K562 (cell line): ENCODE measurements around the gene TXNRD2. TPM values are rescaled to one million over a fixed set of nuclear protein-coding genes. Genes with fewer than 3 reads are reported as not detected.

ENCODE experiments used
- ATAC-seq: fragments of 200-7000 bp; cut with Tn5 transposase; 3 replicates; pipeline ENCODE4 v1.9.1; 2020; ENCODE audit warnings: moderate library complexity
- BruUV-seq: library from RNA; stranded (reverse); fragments of 400-500 nt; replicated peaks from 2 replicates; lab custom pipeline; 2021; lab: Mats Ljungman, UMichigan
- CTCF ChIA-PET: fragments of 300-600 bp; formaldehyde crosslinking; extraction: SDS; loops from one replicate; lab custom pipeline; 2021; ENCODE audit warnings: low intra/inter-chr PET ratio; lab: Yijun Ruan, JAX
- POLR2A ChIA-PET: fragments of 300-600, 350-650 bp; sonication (Branson Sonifier 250); formaldehyde crosslinking; extraction: SDS; loops from one replicate; lab custom pipeline; 2021; ENCODE audit warnings: antibody characterized with exemption, inconsistent platforms; lab: Yijun Ruan, JAX
- DNase-seq, 4 experiments: peaks; one replicate each; pipeline versions ENCODE4 v3.0.0 to v3.0.0-alpha.2; 2011 to 2018; ENCODE audit warnings: low spot score in 3 of 4, mixed read lengths in 3 of 4; ENCODE audit errors: extremely low read depth in 1 of 4
- FAIRE-seq: peaks from 2 replicates; lab custom pipeline; 2011; peaks lifted over from hg19 to GRCh38; lab: Jason Lieb, UNC
- H2AFZ ChIP-seq: 2 replicates; pipeline ENCODE4 v1.6.0; 2011; ENCODE audit warnings: low read depth, low read length, control low read depth, inconsistent platforms
- H3K27ac ChIP-seq: fragments of 200-600 bp; 3 replicates; pipeline ENCODE4 v1.8.0; 2011; ENCODE audit warnings: low read depth, mild to moderate bottlenecking, control low read depth, inconsistent platforms, low read length, moderate library complexity, mixed read lengths; ENCODE audit errors: extremely low read depth
- H3K27me3 ChIP-seq, 2 experiments: fragments of 300-600 bp in 1 of 2; 2 replicates in 1 of 2; 3 replicates in 1 of 2; pipeline versions ENCODE4 v1.6.0 to v1.8.0; 2011; ENCODE audit warnings: inconsistent platforms in 2 of 2, low read length in 2 of 2, mild to moderate bottlenecking in 1 of 2, mixed read lengths in 1 of 2, moderate library complexity in 1 of 2; ENCODE audit not compliant: control insufficient read depth in 2 of 2, insufficient read depth in 2 of 2
- H3K36me3 ChIP-seq: fragments of 300-600 bp; 3 replicates; pipeline ENCODE4 v1.8.0; 2011; ENCODE audit warnings: mild to moderate bottlenecking, low read length, inconsistent platforms; ENCODE audit not compliant: control insufficient read depth, insufficient read depth
- H3K4me1 ChIP-seq, 2 experiments: fragments of 200-600 bp in 1 of 2; replicated peaks in 1 of 2; 2 replicates in 1 of 2; 3 replicates in 1 of 2; pipeline versions ENCODE4 v1.5.1 to v1.8.0; 2011; ENCODE audit warnings: inconsistent platforms in 2 of 2, low read length in 2 of 2, mild to moderate bottlenecking in 1 of 2, mixed read lengths in 1 of 2, moderate library complexity in 1 of 2; ENCODE audit not compliant: control insufficient read depth in 2 of 2, insufficient read depth in 2 of 2
- H3K4me2 ChIP-seq: 2 replicates; pipeline ENCODE4 v1.6.1; 2011; ENCODE audit warnings: low read length, control low read depth, inconsistent platforms, mixed read lengths; ENCODE audit not compliant: insufficient read depth
- H3K4me3 ChIP-seq: fragments of 200-600 bp; sonication (generic), shearing (Covaris generic); 2 replicates; pipeline ENCODE4 v1.5.1; 2016; ENCODE audit warnings: control low read depth, inconsistent platforms
- H3K79me2 ChIP-seq: fragments of 200-600 bp; 3 replicates; pipeline ENCODE4 v1.8.0; 2011; ENCODE audit warnings: low read length, inconsistent platforms; ENCODE audit not compliant: control insufficient read depth, insufficient read depth
- H3K9ac ChIP-seq, 2 experiments: 2 replicates each; pipeline versions ENCODE4 v1.6.0 to v1.6.1; 2011; ENCODE audit warnings: low read depth in 2 of 2, low read length in 2 of 2, control low read depth in 1 of 2, inconsistent platforms in 1 of 2, mild to moderate bottlenecking in 1 of 2, mixed read lengths in 1 of 2; ENCODE audit not compliant: insufficient read depth in 1 of 2
- H3K9me1 ChIP-seq: one replicate; pipeline ENCODE4 v1.6.0; 2011; ENCODE audit warnings: inconsistent platforms, mild to moderate bottlenecking, low read length, moderate library complexity; ENCODE audit not compliant: control insufficient read depth, insufficient read depth
- H3K9me3 ChIP-seq: replicated peaks from 2 replicates; pipeline ENCODE4 v1.5.1; 2011; ENCODE audit warnings: low read depth, low read length, inconsistent platforms; ENCODE audit not compliant: control insufficient read depth, insufficient read depth
- H4K20me1 ChIP-seq: replicated peaks from 2 replicates; pipeline ENCODE4 v1.6.1; 2011; ENCODE audit warnings: low read length, inconsistent platforms, mixed read lengths; ENCODE audit not compliant: control insufficient read depth, insufficient read depth
- CHD1 ChIP-seq: fragments of 200-600 bp; sonication (generic); IDR thresholded peaks from one replicate; pipeline ENCODE4 v1.6.1; 2012; ENCODE audit warnings: mild to moderate bottlenecking, moderate library complexity, low read length, inconsistent platforms
- HDAC6 ChIP-seq: IDR thresholded peaks from 2 replicates; pipeline ENCODE4 v1.6.1; 2012; ENCODE audit warnings: low read depth, mild to moderate bottlenecking, control low read depth, inconsistent platforms, low read length, moderate library complexity
- SIX5 ChIP-seq, 2 experiments: IDR thresholded peaks; 2 replicates each; pipeline ENCODE4 v1.6.1; 2011; ENCODE audit warnings: low read length in 2 of 2, borderline replicate concordance in 1 of 2, low read depth in 1 of 2, mild to moderate bottlenecking in 1 of 2, moderate library complexity in 1 of 2; ENCODE audit not compliant: insufficient read depth in 1 of 2
- SRSF7 ChIP-seq: fragments of 200-400 bp; formaldehyde crosslinking; optimal IDR thresholded peaks from 2 replicates; pipeline ENCODE3; 2017; ENCODE audit warnings: mild to moderate bottlenecking, low read depth, low read length
- WGBS: fragments of 100-300 bp; shearing (Covaris generic); methylation state at CpG from one replicate; pipeline ENCODE4 v1.1.6; 2016; ENCODE audit warnings: low coverage, mixed read lengths; ENCODE audit not compliant: insufficient coverage; ENCODE audit errors: missing lambda C conversion rate; 5-methylcytosine and 5-hydroxymethylcytosine counted together
- in situ Hi-C: fragments of 300-500 bp; cut with MboI; formaldehyde crosslinking; loops from 4 replicates; pipeline ENCODE4 v1.15.0; 2018; ENCODE audit warnings: inconsistent platforms, mixed read lengths
- intact Hi-C: fragments of 100-400 bp; cut with micrococcal nuclease; formaldehyde crosslinking; loops from 2 replicates; pipeline ENCODE4 v1.14.2; 2022
- polyA plus RNA-seq, 8 experiments: library from polyadenylated mRNA; depleted of rRNA in 4 of 8; stranded (reverse) in 5 of 8; unstranded in 3 of 8; fragments of >200 nt; fragmentation: Nextera tagmentation in 2 of 8; fragmentation: Illumina TruSeq in 1 of 8; extraction: Ambion mirVana in 2 of 8; extraction: Trizol in 1 of 8; gene quantifications; 2 replicates each; pipeline versions ENCODE4 v1.2.1 to v1.2.3, GENCODE V29; 2011 to 2014; ENCODE audit warnings: inconsistent platforms in 1 of 8, missing spikeins in 1 of 8
- total RNA-seq, 7 experiments: library from RNA; depleted of rRNA in 6 of 7; stranded (reverse); fragments of >200 nt in 6 of 7; fragmentation: Illumina TruSeq in 2 of 7; extraction: Trizol in 2 of 7; gene quantifications; 2 replicates each; pipeline versions ENCODE4 v1.2.1 to v1.2.3, GENCODE V29; 2011 to 2021; ENCODE audit warnings: low replicate concordance in 1 of 7
- TF ChIP-seq, protein P1 (sequence below): sonication (generic); formaldehyde crosslinking; IDR thresholded peaks from 2 replicates; pipeline ENCODE4 v1.8.0; 2022; ENCODE audit warnings: mild to moderate bottlenecking, missing genetic modification reagents
- TF ChIP-seq, protein P2 (sequence below): sonication (generic); formaldehyde crosslinking; IDR thresholded peaks from 2 replicates; pipeline ENCODE4 v1.8.1; 2023; ENCODE audit warnings: mild to moderate bottlenecking, missing genetic modification reagents, moderate library complexity

TXNRD2 gene
- total and polyA plus RNA-seq, 9 of the 15 experiments (the other 6 are each of a cell fraction or from before 2014, with no cell fraction given) = 3.3 to 80.2 (median 49.4) TPM

DNA sequence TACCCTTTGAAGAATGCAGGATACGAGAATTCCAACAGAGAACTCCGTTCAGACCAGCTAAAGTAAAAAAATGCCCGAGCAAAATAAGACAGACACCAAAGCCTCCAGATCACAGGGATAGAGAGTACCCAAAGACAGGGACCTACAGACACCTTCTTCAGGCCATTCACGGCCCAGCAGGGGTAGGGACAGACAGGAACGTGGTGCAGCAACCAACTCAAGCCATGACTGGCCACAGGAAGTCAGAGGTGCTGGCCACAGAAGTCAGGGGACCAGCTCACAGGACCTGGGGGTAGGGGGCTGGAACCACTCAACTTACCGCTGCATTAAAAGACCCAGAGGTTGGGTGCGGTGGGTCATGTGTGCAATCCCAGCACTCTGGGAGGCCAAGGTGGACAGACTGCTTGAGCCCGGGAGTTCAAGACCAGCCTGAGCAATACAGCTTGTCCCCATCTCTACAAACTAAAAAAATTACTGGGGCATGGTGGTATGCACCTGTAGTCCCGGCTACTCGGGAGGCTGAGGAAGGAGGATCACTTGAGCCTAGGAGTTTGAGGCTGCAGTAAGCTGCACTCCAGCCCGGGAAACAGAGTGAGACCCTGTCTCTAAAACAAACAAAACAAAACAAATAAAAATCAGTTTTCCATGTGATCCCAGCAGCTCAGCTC, 39.9 kb downstream of the TXNRD2 start:
- no peak overlapping the region for H3K4me3 ChIP-seq
- H4K20me1 ChIP-seq = peaks cover 11% of the 10 kb centered on the region
- TF ChIP-seq HDAC6 = 0 out of 2 replicates have a peak, but pooled peaks have one; percentile 54
- TF ChIP-seq, protein P1, sequence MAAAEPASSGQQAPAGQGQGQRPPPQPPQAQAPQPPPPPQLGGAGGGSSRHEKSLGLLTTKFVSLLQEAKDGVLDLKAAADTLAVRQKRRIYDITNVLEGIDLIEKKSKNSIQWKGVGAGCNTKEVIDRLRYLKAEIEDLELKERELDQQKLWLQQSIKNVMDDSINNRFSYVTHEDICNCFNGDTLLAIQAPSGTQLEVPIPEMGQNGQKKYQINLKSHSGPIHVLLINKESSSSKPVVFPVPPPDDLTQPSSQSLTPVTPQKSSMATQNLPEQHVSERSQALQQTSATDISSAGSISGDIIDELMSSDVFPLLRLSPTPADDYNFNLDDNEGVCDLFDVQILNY (CRISPR knock-in tag) = no peak
- TF ChIP-seq, protein P2, sequence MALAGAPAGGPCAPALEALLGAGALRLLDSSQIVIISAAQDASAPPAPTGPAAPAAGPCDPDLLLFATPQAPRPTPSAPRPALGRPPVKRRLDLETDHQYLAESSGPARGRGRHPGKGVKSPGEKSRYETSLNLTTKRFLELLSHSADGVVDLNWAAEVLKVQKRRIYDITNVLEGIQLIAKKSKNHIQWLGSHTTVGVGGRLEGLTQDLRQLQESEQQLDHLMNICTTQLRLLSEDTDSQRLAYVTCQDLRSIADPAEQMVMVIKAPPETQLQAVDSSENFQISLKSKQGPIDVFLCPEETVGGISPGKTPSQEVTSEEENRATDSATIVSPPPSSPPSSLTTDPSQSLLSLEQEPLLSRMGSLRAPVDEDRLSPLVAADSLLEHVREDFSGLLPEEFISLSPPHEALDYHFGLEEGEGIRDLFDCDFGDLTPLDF (CRISPR knock-in tag) = 0 out of 2 replicates have a peak, but pooled peaks have one; percentile 53
- no peak for TF ChIP-seq SRSF7
- peak; percentile 43 for TF ChIP-seq CHD1
- 0 out of 4 replicates have a peak, but pooled peaks of 1 of the 2 experiments have one; percentile 12 for TF ChIP-seq SIX5 (IDR thresholded peaks at IDR 0.05; ENCODE audit: borderline replicate concordance in 1 of 2, insufficient read depth in 1 of 2, low read depth in 1 of 2, low read length in 2 of 2)
- no peak for ATAC-seq
- peaks cover 0 to 51% of the 10 kb centered on the region in 2 experiments; a peak in 2 of 5 replicates for H3K4me1 ChIP-seq
- H3K27ac ChIP-seq = no peak overlapping the region
- in situ Hi-C loops (no loop called here), intact Hi-C loops (no loop called here)
- no peak overlapping the region for H3K4me2 ChIP-seq
- CTCF ChIA-PET = no interaction called here
- no TSS peak for BruUV-seq
- H3K27me3 ChIP-seq = no peaks in the 10 kb centered on the region
- 66% methylated on average over 11 of the region's 11 CpGs for WGBS
- H2AFZ ChIP-seq = no peak overlapping the region
- H3K9me1 ChIP-seq = no peaks in the 10 kb centered on the region
- no peaks in the 10 kb centered on the region for H3K79me2 ChIP-seq
- FAIRE-seq = peak; percentile 52
- POLR2A ChIA-PET = interaction anchor here (0.6 to 11.2 kb wide), 16 partner anchors 9 to 212 kb away, joined by 3 to 141 read pairs (median 4); partner anchors contain the start of genes COMT, GNB1L, RTL10 and TXNRD2
- DNase-seq = no peak
- no peaks in the 10 kb centered on the region for H3K9me3 ChIP-seq
- H3K9ac ChIP-seq = 0 out of 4 replicates have a peak overlapping the region, but pooled peaks of 1 of the 2 experiments have one; percentile 1
- peaks cover 13% of the 10 kb centered on the region; the same call in 2 of the 3 replicates for H3K36me3 ChIP-seq
